Neural progenitor cell (in vitro differentiated cells): ENCODE results near the gene CNTNAP2. TPM values are rescaled to one million over a fixed set of nuclear protein-coding genes. Genes with fewer than 3 reads are reported as not detected.

Experiments
- DNase-seq: peaks from one replicate; pipeline ENCODE4 v3.0.0-alpha.2; 2016; ENCODE audit warnings: low spot score
- H2AFZ ChIP-seq: fragments of 200-600 bp; sonication (generic); replicated peaks from 2 replicates; pipeline ENCODE4 v1.6.1; 2016; ENCODE audit warnings: antibody characterized with exemption
- H3F3A ChIP-seq: fragments of 200-600 bp; sonication (generic); 2 replicates; pipeline ENCODE4 v1.6.1; 2016; ENCODE audit warnings: antibody characterized with exemption, low read depth
- H3K27ac ChIP-seq: fragments of 200-600 bp; sonication (generic); 2 replicates; pipeline ENCODE4 v1.5.1; 2016; ENCODE audit warnings: mild to moderate bottlenecking
- H3K27me3 ChIP-seq: fragments of 200-600 bp; sonication (generic); 2 replicates; pipeline ENCODE4 v1.6.1; 2016; ENCODE audit warnings: mild to moderate bottlenecking, moderate library complexity
- H3K36me3 ChIP-seq: fragments of 200-600 bp; sonication (generic); 2 replicates; pipeline ENCODE4 v1.5.1; 2016
- H3K4me1 ChIP-seq: fragments of 200-600 bp; sonication (generic); 2 replicates; pipeline ENCODE4 v1.6.1; 2016; ENCODE audit warnings: mixed run types
- H3K4me2 ChIP-seq: fragments of 200-600 bp; sonication (generic); 2 replicates; pipeline ENCODE4 v1.6.1; 2016
- H3K4me3 ChIP-seq: fragments of 200-600 bp; sonication (generic); 2 replicates; pipeline ENCODE4 v1.5.1; 2016
- H3K79me2 ChIP-seq: fragments of 200-600 bp; sonication (generic); 2 replicates; pipeline ENCODE4 v1.6.1; 2016; ENCODE audit warnings: low read depth
- H3K9ac ChIP-seq: fragments of 200-600 bp; sonication (generic); 2 replicates; pipeline ENCODE4 v1.6.1; 2016
- H3K9me3 ChIP-seq: fragments of 200-600 bp; sonication (generic); 2 replicates; pipeline ENCODE4 v1.5.1; 2016; ENCODE audit warnings: low read depth
- H4K20me1 ChIP-seq: fragments of 200-600 bp; sonication (generic); 2 replicates; pipeline ENCODE4 v1.6.1; 2016; ENCODE audit warnings: low read depth
- H3K27ac Mint-ChIP-seq: 3 replicates; pipeline ENCODE4 v1.8.0; 2021; ENCODE audit warnings: mixed read lengths
- H3K27me3 Mint-ChIP-seq: 2 replicates; pipeline ENCODE4 v1.8.0; 2022; ENCODE audit warnings: low read depth, mild to moderate bottlenecking, inconsistent platforms, moderate library complexity, mixed read lengths; ENCODE audit not compliant: insufficient read depth
- H3K36me3 Mint-ChIP-seq: 3 replicates; pipeline ENCODE4 v1.8.0; 2021; ENCODE audit warnings: mixed read lengths
- H3K4me1 Mint-ChIP-seq: 3 replicates; pipeline ENCODE4 v1.8.0; 2021; ENCODE audit warnings: mixed read lengths
- H3K4me3 Mint-ChIP-seq: 3 replicates; pipeline ENCODE4 v1.8.0; 2021; ENCODE audit warnings: mild to moderate bottlenecking, moderate library complexity, mixed read lengths
- H3K9me3 Mint-ChIP-seq: 3 replicates; pipeline ENCODE4 v1.8.0; 2020; ENCODE audit warnings: mixed read lengths
- EZH2 ChIP-seq: fragments of 200-600 bp; sonication (generic); IDR thresholded peaks from 2 replicates; pipeline ENCODE4 v1.6.1; 2017; ENCODE audit warnings: antibody characterized with exemption, mild to moderate bottlenecking, moderate library complexity
- EZH2phosphoT487 ChIP-seq: fragments of 200-600 bp; sonication (generic); IDR thresholded peaks from 2 replicates; pipeline ENCODE4 v1.6.1; 2017; ENCODE audit warnings: antibody characterized with exemption
- total RNA-seq: library from RNA; depleted of rRNA; stranded (reverse); fragments of >200 nt; gene quantifications from 2 replicates; pipeline ENCODE4 v1.2.3, GENCODE V29; 2015; ENCODE audit warnings: low replicate concordance
- TF ChIP-seq, protein P1 (sequence below): fragments of 200-600 bp; sonication (generic); IDR thresholded peaks from 2 replicates; pipeline ENCODE4 v1.5.1; 2017; ENCODE audit warnings: antibody characterized with exemption, mild to moderate bottlenecking

Gene CNTNAP2
- total RNA-seq, 1 donor from 2014 or later: 126 TPM

DNA sequence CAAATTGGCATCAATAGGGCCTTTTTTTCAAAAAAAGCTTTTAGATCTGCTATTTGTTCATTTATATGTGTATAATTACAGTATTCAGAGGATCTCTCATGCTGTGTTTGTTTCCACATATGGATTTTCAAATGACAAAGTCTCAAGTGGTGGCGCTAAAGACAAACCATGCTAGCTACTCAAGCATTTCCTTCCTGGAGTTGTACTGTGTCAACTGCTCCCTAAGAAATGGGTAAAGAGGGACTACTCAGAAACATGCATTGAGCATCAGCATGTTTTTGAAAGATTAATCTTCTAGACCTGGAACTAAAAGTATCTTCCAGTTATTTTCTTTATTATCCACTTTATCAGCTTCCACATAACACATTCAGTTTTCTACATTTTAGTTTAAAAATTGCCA is 12.7 kb downstream of the CNTNAP2 start:
- peak; percentile 30 for DNase-seq
- H3K4me3 Mint-ChIP-seq: no peak overlapping the region

DNA sequence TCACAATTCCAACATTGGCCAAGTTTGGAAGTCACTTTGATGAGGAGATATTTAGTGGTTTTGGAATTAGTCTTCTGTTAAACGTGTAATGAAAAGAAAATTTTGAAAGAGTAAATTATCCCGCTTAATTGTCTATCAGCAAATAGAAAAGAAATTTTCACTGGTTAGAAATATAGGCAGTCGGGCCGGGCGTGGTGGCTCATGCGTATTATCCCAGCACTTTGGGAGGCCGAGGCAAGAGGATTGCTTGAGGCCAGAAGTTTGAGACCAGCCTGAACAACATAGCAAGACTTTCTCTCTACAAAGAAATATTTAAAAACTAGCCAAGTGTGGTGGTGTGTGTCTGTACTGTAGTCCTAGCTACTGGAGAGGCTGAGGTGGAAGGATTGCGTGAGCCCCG is 13.4 kb downstream of the CNTNAP2 start:
- Histone ChIP-seq H3K4me3 (no peak overlapping the region), H3F3A (no peaks in the 10 kb centered on the region), H3K9me3 (no peaks in the 10 kb centered on the region), H3K36me3 (no peaks in the 10 kb centered on the region), H2AFZ (no peak overlapping the region), H3K27ac (no peak overlapping the region), H3K4me1 (no peaks in the 10 kb centered on the region), H4K20me1 (no peaks in the 10 kb centered on the region), H3K9ac (no peak overlapping the region), H3K4me2 (no peak overlapping the region), H3K79me2 (no peaks in the 10 kb centered on the region), H3K27me3 (no peaks in the 10 kb centered on the region)
- Mint-ChIP-seq H3K36me3 (no peaks in the 10 kb centered on the region), H3K4me1 (no peaks in the 10 kb centered on the region), H3K4me3 (no peak overlapping the region), H3K9me3 (no peaks in the 10 kb centered on the region), H3K27me3 (no peaks in the 10 kb centered on the region), H3K27ac (no peak overlapping the region)
- DNase-seq: no peak
- TF ChIP-seq EZH2phosphoT487 (no peak), EZH2 (no peak)
- TF ChIP-seq, protein P1, sequence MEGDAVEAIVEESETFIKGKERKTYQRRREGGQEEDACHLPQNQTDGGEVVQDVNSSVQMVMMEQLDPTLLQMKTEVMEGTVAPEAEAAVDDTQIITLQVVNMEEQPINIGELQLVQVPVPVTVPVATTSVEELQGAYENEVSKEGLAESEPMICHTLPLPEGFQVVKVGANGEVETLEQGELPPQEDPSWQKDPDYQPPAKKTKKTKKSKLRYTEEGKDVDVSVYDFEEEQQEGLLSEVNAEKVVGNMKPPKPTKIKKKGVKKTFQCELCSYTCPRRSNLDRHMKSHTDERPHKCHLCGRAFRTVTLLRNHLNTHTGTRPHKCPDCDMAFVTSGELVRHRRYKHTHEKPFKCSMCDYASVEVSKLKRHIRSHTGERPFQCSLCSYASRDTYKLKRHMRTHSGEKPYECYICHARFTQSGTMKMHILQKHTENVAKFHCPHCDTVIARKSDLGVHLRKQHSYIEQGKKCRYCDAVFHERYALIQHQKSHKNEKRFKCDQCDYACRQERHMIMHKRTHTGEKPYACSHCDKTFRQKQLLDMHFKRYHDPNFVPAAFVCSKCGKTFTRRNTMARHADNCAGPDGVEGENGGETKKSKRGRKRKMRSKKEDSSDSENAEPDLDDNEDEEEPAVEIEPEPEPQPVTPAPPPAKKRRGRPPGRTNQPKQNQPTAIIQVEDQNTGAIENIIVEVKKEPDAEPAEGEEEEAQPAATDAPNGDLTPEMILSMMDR: no peak

More for the DNA sequence above, 12.7 kb downstream of the CNTNAP2 start:
- Histone ChIP-seq H3K27ac (no peak overlapping the region), H3K9me3 (no peaks in the 10 kb centered on the region), H3K4me1 (no peaks in the 10 kb centered on the region), H3K4me3 (no peak overlapping the region), H3F3A (no peaks in the 10 kb centered on the region), H3K4me2 (no peak overlapping the region), H4K20me1 (no peaks in the 10 kb centered on the region), H3K27me3 (no peaks in the 10 kb centered on the region), H3K79me2 (no peaks in the 10 kb centered on the region), H3K36me3 (no peaks in the 10 kb centered on the region), H2AFZ (no peak overlapping the region), H3K9ac (no peak overlapping the region)
- H3K4me1 Mint-ChIP-seq: no peaks in the 10 kb centered on the region
- no peaks in the 10 kb centered on the region for H3K36me3 Mint-ChIP-seq
- TF ChIP-seq, protein P1: peak; percentile 35
- TF ChIP-seq EZH2phosphoT487: no peak
- no peaks in the 10 kb centered on the region for H3K27me3 Mint-ChIP-seq
- no peak overlapping the region for H3K27ac Mint-ChIP-seq
- no peaks in the 10 kb centered on the region for H3K9me3 Mint-ChIP-seq

DNA sequence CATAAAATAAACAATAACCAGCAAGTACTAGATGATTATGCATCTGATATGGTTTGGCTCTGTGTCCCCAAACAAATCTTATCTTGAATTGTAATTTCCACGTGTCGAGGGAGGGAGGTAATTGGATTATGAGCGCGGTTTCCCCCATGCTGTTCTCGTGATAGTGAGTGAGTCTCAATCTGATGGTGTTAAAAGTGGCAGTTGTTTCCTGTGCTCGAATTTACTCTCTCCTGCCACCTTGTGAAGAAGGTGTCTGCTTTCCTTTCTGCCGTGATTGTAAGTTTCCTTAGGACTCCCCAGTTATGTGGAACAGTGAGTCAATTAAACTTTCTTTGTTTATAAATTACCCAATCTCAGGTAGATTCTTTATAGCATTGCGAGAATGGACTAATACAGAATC is 15.1 kb downstream of the CNTNAP2 start:
- H3K9me3 ChIP-seq: no peaks in the 10 kb centered on the region
- Mint-ChIP-seq H3K36me3 (no peaks in the 10 kb centered on the region), H3K27ac (no peak overlapping the region), H3K4me3 (no peak overlapping the region), H3K9me3 (no peaks in the 10 kb centered on the region), H3K4me1 (no peaks in the 10 kb centered on the region), H3K27me3 (no peaks in the 10 kb centered on the region)
- H3K4me1 ChIP-seq: no peaks in the 10 kb centered on the region
- H2AFZ ChIP-seq: no peak overlapping the region
- no peaks in the 10 kb centered on the region for H3K79me2 ChIP-seq
- H3K4me2 ChIP-seq: no peak overlapping the region
- no peak overlapping the region for H3K4me3 ChIP-seq
- TF ChIP-seq, protein P1: peak; percentile 12
- TF ChIP-seq EZH2phosphoT487: no peak
- H3F3A ChIP-seq: no peaks in the 10 kb centered on the region
- no peaks in the 10 kb centered on the region for H3K36me3 ChIP-seq
- H3K27me3 ChIP-seq: no peaks in the 10 kb centered on the region
- DNase-seq: no peak
- H3K9ac ChIP-seq: no peak overlapping the region
- H4K20me1 ChIP-seq: no peaks in the 10 kb centered on the region
- no peak overlapping the region for H3K27ac ChIP-seq
